NCI-H460 (cell line): ENCODE measurements around the gene BLOC1S4. TPM values are rescaled to one million over a fixed set of nuclear protein-coding genes. Genes with fewer than 3 reads are reported as not detected.
A peak's percentile ranks its signal among the peaks of the same experiment; 100 is the strongest.

Experiments
- DNase-seq: peaks from one replicate; pipeline ENCODE4 v3.0.0-alpha.2; 2016; ENCODE audit warnings: low read depth; ENCODE audit errors: extremely low read depth
- total RNA-seq: library from RNA; depleted of rRNA; stranded (reverse); fragments of >200 nt; shearing (Covaris generic); gene quantifications from 2 replicates; pipeline ENCODE4 v1.2.3, GENCODE V29; 2014

BLOC1S4 gene
- total RNA-seq, 1 experiment from 2014 or later: 17.6 TPM

GRCh38 chr4:6689506-6689960 is 26.4 kb upstream of the BLOC1S4 start:
- DNase-seq: no peak

GRCh38 chr4:6692379-6692778 is 23.6 kb upstream of the BLOC1S4 start:
- DNase-seq: no peak

- DNase-seq: no peak
Measured at GRCh38 chr4:6692806-6693205, 23.2 kb upstream of the BLOC1S4 start.

- peak; percentile 88 for DNase-seq
Measured at GRCh38 chr4:6693231-6694176, 22.5 kb upstream of the BLOC1S4 start, which contains the start of gene S100P. Gene S100P (plus strand): TSS chr4:6693878. CDS start chr4:6693933, 55 bp downstream.

GRCh38 chr4:6694177-6694901 is 21.6 kb upstream of the BLOC1S4 start:
- no peak for DNase-seq

GRCh38 chr4:6695660-6696610 is 20.0 kb upstream of the BLOC1S4 start:
- DNase-seq: no peak

- DNase-seq: no peak
Measured at GRCh38 chr4:6696611-6697010, 19.4 kb upstream of the BLOC1S4 start.

- DNase-seq: no peak
Measured at GRCh38 chr4:6697131-6697530, 18.8 kb upstream of the BLOC1S4 start.

GRCh38 chr4:6699388-6699787 is 16.6 kb upstream of the BLOC1S4 start:
- no peak for DNase-seq

- DNase-seq: no peak
Measured at GRCh38 chr4:6699903-6700302, 16.1 kb upstream of the BLOC1S4 start.

- DNase-seq: no peak
Measured at GRCh38 chr4:6701371-6701770, 14.6 kb upstream of the BLOC1S4 start.

- DNase-seq: no peak
Measured at GRCh38 chr4:6702761-6703160, 13.2 kb upstream of the BLOC1S4 start.

GRCh38 chr4:6703786-6704185 is 12.2 kb upstream of the BLOC1S4 start:
- no peak for DNase-seq

- DNase-seq: no peak
Measured at GRCh38 chr4:6705646-6706045, 10.3 kb upstream of the BLOC1S4 start.

- DNase-seq: no peak
Measured at GRCh38 chr4:6706173-6706572, 9.8 kb upstream of the BLOC1S4 start.

- DNase-seq: peak; percentile 81
Measured at GRCh38 chr4:6709230-6710114, 6.5 kb upstream of the BLOC1S4 start, which contains the start of gene MRFAP1L1. Gene MRFAP1L1 (minus strand): TSS chr4:6709865. CDS start chr4:6709629, 236 bp downstream.

- DNase-seq: no peak
Measured at GRCh38 chr4:6710282-6710681, 5.7 kb upstream of the BLOC1S4 start.

GRCh38 chr4:6710996-6711395 is 5.0 kb upstream of the BLOC1S4 start:
- no peak for DNase-seq

- no peak for DNase-seq
Measured at GRCh38 chr4:6714954-6715353, 1.0 kb upstream of the BLOC1S4 start.
